Measurements from ENCODE around the gene MFSD6. TPM values are rescaled to one million over a fixed set of nuclear protein-coding genes. Genes with fewer than 3 reads are reported as not detected.

MFSD6 gene
- polyA plus RNA-seq, 2 of the 4 experiments (the other 2 are of a cell fraction): 14.3 to 41.3 TPM

GRCh38 chr2:190538201-190538600, 130.0 kb downstream of the MFSD6 start:
- H3K4me1 ChIP-seq: peaks cover 15% of the 10 kb centered on the region; the same call in 2 of the 3 replicates
- no peak for TF ChIP-seq CEBPB (IDR thresholded peaks at IDR 0.05)
- no peak for TF ChIP-seq SREBF2 (IDR thresholded peaks at IDR 0.05)
- no peak for TF ChIP-seq GATA3 (IDR thresholded peaks at IDR 0.05; ENCODE audit: borderline replicate concordance)
- no peak for TF ChIP-seq POLR2A (IDR thresholded peaks at IDR 0.05; ENCODE audit: low read length)
- TF ChIP-seq PHF8 (IDR thresholded peaks at IDR 0.05; ENCODE audit: borderline replicate concordance, low read depth): no peak
- TF ChIP-seq MAFK (IDR thresholded peaks at IDR 0.05; ENCODE audit: partially characterized antibody): no peak
- no peak for TF ChIP-seq ATOH8 (CRISPR knock-in tag; IDR thresholded peaks at IDR 0.05; ENCODE audit: low read depth)
- no peak for TF ChIP-seq MAX (IDR thresholded peaks at IDR 0.05)
- TF ChIP-seq NPAS2 (CRISPR knock-in tag; IDR thresholded peaks at IDR 0.05; ENCODE audit: borderline replicate concordance): no peak
- no peak for TF ChIP-seq JUN (IDR thresholded peaks at IDR 0.05)
- no peak for TF ChIP-seq RARB (CRISPR knock-in tag; IDR thresholded peaks at IDR 0.05)
- no peak for TF ChIP-seq JUNB (IDR thresholded peaks at IDR 0.05)
- ATAC-seq (no peak), DNase-seq (ENCODE audit: low read depth in 1 of 2, low spot score in 1 of 2) (no peak), FAIRE-seq (no peak)
- no peak overlapping the region for H3K4me3 ChIP-seq
- H3K4me2 ChIP-seq: no peak overlapping the region
- POLR2A ChIA-PET: no interaction called here
- H3K9me3 ChIP-seq: peaks cover 34% of the 10 kb centered on the region
- CTCF ChIA-PET: interaction anchor here (1.2 kb wide), 1 partner anchor 27 kb away, joined by 5 read pairs; no protein-coding TSS in a partner anchor
- no peak overlapping the region for H3K27ac ChIP-seq

GRCh38 chr2:190540048-190540447, 131.9 kb downstream of the MFSD6 start:
- peak in 1 of 2 experiments; percentile 48 for DNase-seq (ENCODE audit: low read depth in 1 of 2, low spot score in 1 of 2)
- H3K4me2 ChIP-seq: no peak overlapping the region

More at GRCh38 chr2:190540048-190540447, 131.9 kb downstream of the MFSD6 start:
- FAIRE-seq (no peak), ATAC-seq (no peak)
- POLR2A ChIA-PET: no interaction called here
- no peak overlapping the region for H3K4me3 ChIP-seq
- TF ChIP-seq REST (IDR thresholded peaks at IDR 0.05) (no peak), RFX5 (IDR thresholded peaks at IDR 0.05) (no peak), CTCF (IDR thresholded peaks at IDR 0.05) (no peak), BHLHE40 (IDR thresholded peaks at IDR 0.05; ENCODE audit: low read depth, low read length) (no peak), RAD21 (conservative IDR thresholded peaks at IDR 0.05 in 1 of 2, IDR thresholded peaks at IDR 0.05 in 1 of 2) (no peak), USF2 (IDR thresholded peaks at IDR 0.05) (no peak)
- H3K27ac ChIP-seq: no peak overlapping the region
- WGBS (ENCODE audit: missing lambda C conversion rate): 64% methylated on average over 6 of the region's 6 CpGs
- peaks cover 10% of the 10 kb centered on the region; the same call in 2 of the 3 replicates for H3K4me1 ChIP-seq
- CTCF ChIA-PET: no interaction called here
- H3K9me3 ChIP-seq: peaks cover 34% of the 10 kb centered on the region
